GM12873 (cell line): ENCODE results near the gene PPP3CB.

Experiments
- TF ChIP-seq, protein P1 (sequence below): IDR thresholded peaks from 2 replicates; pipeline ENCODE4 v1.5.1; 2012; ENCODE audit warnings: low read depth, mild to moderate bottlenecking, moderate library complexity, low read length, control low read depth; ENCODE audit not compliant: insufficient read depth; ENCODE audit errors: missing control alignments

Gene PPP3CB

DNA sequence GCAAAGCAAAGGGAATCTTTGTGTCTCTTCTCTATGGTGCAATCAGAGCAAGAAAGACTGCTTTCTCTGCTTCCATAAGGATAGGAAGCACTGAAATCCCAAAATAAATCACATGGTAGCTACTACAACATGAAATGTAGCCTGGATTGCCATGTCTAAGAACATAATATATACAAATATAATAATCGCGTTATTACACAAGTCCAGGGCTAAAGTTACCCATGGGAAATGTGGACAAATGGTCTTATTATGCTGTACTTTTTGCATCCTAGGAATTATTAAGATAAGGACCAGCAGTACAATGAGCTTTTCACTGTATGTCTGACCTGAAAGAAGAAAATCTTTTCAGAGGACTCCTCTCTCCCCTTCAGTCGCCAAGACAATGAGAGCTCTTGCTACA is 23.5 kb upstream of the PPP3CB start:
- TF ChIP-seq, protein P1, sequence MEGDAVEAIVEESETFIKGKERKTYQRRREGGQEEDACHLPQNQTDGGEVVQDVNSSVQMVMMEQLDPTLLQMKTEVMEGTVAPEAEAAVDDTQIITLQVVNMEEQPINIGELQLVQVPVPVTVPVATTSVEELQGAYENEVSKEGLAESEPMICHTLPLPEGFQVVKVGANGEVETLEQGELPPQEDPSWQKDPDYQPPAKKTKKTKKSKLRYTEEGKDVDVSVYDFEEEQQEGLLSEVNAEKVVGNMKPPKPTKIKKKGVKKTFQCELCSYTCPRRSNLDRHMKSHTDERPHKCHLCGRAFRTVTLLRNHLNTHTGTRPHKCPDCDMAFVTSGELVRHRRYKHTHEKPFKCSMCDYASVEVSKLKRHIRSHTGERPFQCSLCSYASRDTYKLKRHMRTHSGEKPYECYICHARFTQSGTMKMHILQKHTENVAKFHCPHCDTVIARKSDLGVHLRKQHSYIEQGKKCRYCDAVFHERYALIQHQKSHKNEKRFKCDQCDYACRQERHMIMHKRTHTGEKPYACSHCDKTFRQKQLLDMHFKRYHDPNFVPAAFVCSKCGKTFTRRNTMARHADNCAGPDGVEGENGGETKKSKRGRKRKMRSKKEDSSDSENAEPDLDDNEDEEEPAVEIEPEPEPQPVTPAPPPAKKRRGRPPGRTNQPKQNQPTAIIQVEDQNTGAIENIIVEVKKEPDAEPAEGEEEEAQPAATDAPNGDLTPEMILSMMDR = no peak

DNA sequence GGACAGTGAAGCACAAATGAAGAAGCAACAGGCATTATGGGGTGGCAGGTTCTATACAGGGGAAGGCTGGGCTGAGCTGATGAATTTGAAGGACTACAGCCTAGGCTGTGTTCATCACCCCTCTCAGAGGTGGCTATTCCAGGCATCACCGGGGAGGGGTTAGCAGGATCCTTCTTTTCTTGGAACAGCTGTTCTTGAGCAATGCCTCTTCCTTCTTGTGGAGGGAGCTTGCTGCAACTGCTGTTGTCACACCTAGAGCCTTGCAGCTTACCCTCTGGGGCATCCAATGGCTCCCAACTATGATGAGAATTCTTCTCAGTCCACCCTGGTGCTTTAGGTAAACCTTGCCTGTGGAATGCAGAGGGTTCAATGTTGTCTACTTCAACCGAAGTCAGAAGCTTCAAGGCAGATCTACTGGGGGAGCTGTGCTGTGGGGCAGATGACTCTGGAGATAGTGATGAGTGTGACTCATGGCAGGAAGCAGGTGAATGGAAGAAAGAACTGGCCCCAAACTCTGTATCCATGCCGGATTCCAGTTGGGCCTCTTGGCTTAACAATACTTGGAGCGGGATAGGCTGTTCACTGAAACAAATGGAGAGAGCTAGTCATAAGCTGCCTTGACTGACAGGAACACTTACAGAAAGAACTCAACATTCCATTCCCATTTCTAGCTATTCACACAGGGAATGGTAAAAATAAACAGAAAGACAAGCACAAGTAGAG is 21.5 kb upstream of the PPP3CB start:
- TF ChIP-seq, protein P1 = no peak

DNA sequence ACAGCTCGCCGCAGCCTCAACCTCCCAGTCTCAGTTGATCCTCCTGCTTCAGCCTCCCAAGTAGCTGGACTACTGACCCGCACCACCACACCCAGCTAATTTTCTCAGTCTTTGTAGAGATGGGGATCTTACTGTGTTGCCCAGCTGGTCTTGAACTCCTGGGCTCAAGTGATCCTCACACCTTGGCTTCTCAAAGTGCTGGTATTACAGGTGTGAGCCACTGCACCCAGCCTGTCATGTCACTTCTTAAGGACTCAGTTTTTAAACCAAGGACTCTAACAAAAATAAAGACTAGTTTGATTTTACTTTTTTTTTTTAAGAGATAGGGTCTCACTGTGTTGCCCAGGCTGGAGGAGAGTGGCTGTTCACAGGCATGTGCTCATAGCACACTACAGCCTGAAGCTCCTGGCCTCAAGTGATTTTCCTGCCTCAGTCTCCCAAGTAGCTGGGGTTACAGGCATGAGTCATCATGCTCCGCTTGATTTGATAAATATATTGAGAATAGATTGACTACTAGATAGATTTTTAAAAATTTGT is 16.5 kb upstream of the PPP3CB start:
- TF ChIP-seq, protein P1 = no peak

DNA sequence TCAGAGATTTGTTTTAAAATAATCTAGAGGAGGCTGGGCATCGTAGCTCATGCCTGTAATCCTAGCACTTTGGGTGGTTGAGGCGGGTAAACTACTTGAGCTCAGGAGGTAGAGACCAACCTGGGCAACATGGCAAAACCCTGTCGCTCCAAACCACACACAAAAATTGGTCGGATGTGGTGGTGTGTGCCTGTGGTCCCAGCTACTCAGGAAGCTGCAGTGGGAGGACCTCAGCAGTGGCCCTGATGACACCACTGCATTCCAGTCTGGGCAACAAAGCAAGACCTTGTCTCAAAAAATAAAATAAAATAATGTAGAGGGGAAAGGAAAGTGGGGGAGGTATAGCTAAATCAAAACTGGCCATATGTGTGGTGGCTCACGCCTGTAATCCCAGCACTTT is 13.9 kb upstream of the PPP3CB start:
- TF ChIP-seq, protein P1 = no peak

DNA sequence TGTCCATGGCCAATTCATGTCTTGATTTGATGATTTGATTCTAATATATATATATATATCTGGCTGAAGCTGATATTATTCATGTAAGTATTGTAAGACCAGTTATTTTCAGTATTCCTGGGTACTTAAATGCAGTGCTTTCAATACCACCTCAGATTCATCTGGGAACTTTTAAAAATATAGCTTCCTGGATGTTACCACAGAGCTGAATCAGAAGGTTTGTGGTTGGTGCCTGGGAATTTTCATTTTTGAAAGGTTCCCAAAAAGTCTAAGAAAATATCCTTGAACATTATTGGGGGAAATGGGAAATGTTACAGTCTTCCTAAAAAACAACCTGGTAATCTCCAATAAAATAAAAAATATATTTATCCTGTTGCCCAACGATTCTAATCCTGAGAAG is 10.7 kb upstream of the PPP3CB start:
- TF ChIP-seq, protein P1 = no peak

DNA sequence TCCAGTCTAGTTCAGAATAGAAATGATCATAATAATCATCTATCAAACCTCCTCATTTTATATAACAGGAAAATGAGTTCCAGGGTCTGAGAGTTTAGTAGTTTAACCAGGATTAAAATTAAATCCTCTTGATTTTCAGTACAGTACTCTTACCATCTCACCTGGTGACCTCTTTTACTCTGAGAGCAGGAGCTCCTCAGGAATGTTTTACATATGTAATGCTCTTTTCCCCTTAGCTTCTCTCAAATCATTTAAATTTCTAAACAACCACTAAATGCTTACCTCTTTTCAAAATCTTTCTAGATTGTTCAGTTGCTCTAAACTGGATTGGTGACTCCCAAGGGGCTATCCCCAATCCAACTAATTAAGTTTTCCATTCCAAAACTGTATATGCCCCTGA is 10.2 kb upstream of the PPP3CB start:
- TF ChIP-seq, protein P1 = no peak

DNA sequence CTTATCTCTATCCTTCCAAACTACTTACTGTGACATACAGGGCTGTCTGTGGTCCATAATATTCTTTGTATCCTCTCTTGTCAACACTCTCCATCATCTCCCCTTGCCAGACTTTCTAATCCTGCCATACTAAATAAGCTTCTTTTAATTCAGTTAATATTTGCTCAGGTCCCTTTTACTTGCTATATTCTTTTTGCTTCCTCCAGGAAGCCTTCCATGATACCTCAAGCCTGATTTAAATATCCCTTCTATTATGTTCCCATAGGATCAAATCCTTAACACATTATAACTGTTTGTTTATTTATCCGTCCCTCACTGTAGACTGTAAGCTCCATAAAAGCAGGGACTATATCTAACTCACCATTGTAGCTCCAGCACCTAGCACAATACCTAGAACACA is 7.2 kb upstream of the PPP3CB start:
- TF ChIP-seq, protein P1 = no peak
